HepG2 (cell line): ENCODE data around the gene CD72. TPM values are rescaled to one million over a fixed set of nuclear protein-coding genes. Genes with fewer than 3 reads are reported as not detected.
"Not testable (repeated sequence)": the region's sequence is repeated elsewhere in the genome, so short reads cannot be mapped to it uniquely, and the experiment has no call there.

ENCODE experiments used
- ATAC-seq: fragments of 200-7000 bp; cut with Tn5 transposase; 3 replicates; pipeline ENCODE4 v1.9.1; 2020; ENCODE audit warnings: mild to moderate bottlenecking, moderate library complexity
- BruUV-seq: library from RNA; stranded (reverse); fragments of 400-500 nt; replicated peaks from 2 replicates; lab custom pipeline; 2021; lab: Mats Ljungman, UMichigan
- CTCF ChIA-PET: fragments of 300-600 bp; formaldehyde crosslinking; extraction: SDS; loops from one replicate; lab custom pipeline; 2021; ENCODE audit warnings: low total read pairs, inconsistent platforms, low intra/inter-chr PET ratio; lab: Yijun Ruan, JAX
- POLR2A ChIA-PET: fragments of 350-600 bp; sonication (Branson Sonifier 250); formaldehyde crosslinking; loops from one replicate; lab custom pipeline; 2020; ENCODE audit warnings: antibody characterized with exemption, inconsistent platforms; lab: Yijun Ruan, JAX
- DNase-seq: peaks from one replicate; pipeline ENCODE4 v3.0.0-alpha.2; 2015; ENCODE audit warnings: low spot score
- FAIRE-seq: peaks from 3 replicates; lab custom pipeline; 2011; peaks lifted over from hg19 to GRCh38; lab: Jason Lieb, UNC
- H2AFZ ChIP-seq: one replicate; pipeline ENCODE4 v1.6.1; 2011; ENCODE audit warnings: low read length, inconsistent platforms
- H3K27ac ChIP-seq: fragments of 300-600 bp; 3 replicates; pipeline ENCODE4 v1.8.0; 2011; ENCODE audit warnings: mixed run types, mild to moderate bottlenecking, mixed read lengths, low read length, inconsistent platforms; ENCODE audit not compliant: insufficient read depth; ENCODE audit errors: extremely low read length
- H3K27me3 ChIP-seq, 2 experiments: fragments of 200-600 bp in 1 of 2; 2 replicates in 1 of 2; 3 replicates in 1 of 2; pipeline versions ENCODE4 v1.6.0 to v1.8.0; 2011; ENCODE audit warnings: low read length in 2 of 2, mild to moderate bottlenecking in 2 of 2, moderate library complexity in 2 of 2, inconsistent platforms in 1 of 2; ENCODE audit not compliant: insufficient read depth in 2 of 2, control insufficient read depth in 1 of 2
- H3K36me3 ChIP-seq, 2 experiments: fragments of 200-600 bp in 1 of 2; replicated peaks in 1 of 2; 2 replicates in 1 of 2; 3 replicates in 1 of 2; pipeline versions ENCODE4 v1.5.1 to v1.8.0; 2011; ENCODE audit warnings: low read length in 2 of 2, inconsistent platforms in 1 of 2; ENCODE audit not compliant: insufficient read depth in 2 of 2, control insufficient read depth in 1 of 2
- H3K4me1 ChIP-seq: 2 replicates; pipeline ENCODE4 v1.5.1; 2012; ENCODE audit warnings: low read length, inconsistent platforms; ENCODE audit not compliant: insufficient read depth
- H3K4me2 ChIP-seq: 2 replicates; pipeline ENCODE4 v1.6.0; 2011; ENCODE audit warnings: low read depth, low read length, inconsistent platforms
- H3K4me3 ChIP-seq, 3 experiments: fragments of 200-600 bp in 1 of 3; sonication (generic), shearing (Covaris generic) in 1 of 3; replicated peaks in 1 of 3; 2 replicates each; pipeline ENCODE4 v1.5.1; 2011 to 2016; ENCODE audit warnings: low read length in 3 of 3, inconsistent platforms in 2 of 3, low read depth in 2 of 3, mild to moderate bottlenecking in 2 of 3, control low read depth in 1 of 3, mixed read lengths in 1 of 3; ENCODE audit not compliant: insufficient read depth in 1 of 3
- H3K79me2 ChIP-seq: one replicate; pipeline ENCODE4 v1.6.1; 2011; ENCODE audit warnings: low read length, inconsistent platforms; ENCODE audit not compliant: insufficient read depth
- H3K9ac ChIP-seq: 2 replicates; pipeline ENCODE4 v1.6.0; 2011; ENCODE audit warnings: mild to moderate bottlenecking, low read depth, low read length, inconsistent platforms; ENCODE audit not compliant: insufficient read depth
- H3K9me3 ChIP-seq: 2 replicates; pipeline ENCODE4 v1.5.1; 2012; ENCODE audit warnings: mild to moderate bottlenecking, low read length
- H4K20me1 ChIP-seq: 2 replicates; pipeline ENCODE4 v1.6.0; 2011; ENCODE audit warnings: inconsistent platforms, mild to moderate bottlenecking, low read length, moderate library complexity; ENCODE audit not compliant: insufficient read depth
- PPARG ChIP-seq: conservative IDR thresholded peaks from 2 replicates; pipeline ENCODE4 v1.6.1; 2016; ENCODE audit warnings: missing biosample characterization, missing genetic modification reagents
- RXRB ChIP-seq: IDR thresholded peaks from 2 replicates; pipeline ENCODE4 v1.6.1; 2016; ENCODE audit warnings: borderline replicate concordance, missing genetic modification reagents, missing compliant biosample characterization
- ZNF841 ChIP-seq: sonication (generic); formaldehyde crosslinking; IDR thresholded peaks from 2 replicates; pipeline ENCODE4 v1.8.1; 2023; ENCODE audit warnings: missing genetic modification reagents, borderline replicate concordance
- WGBS: methylation state at CpG from one replicate; pipeline ENCODE4 v1.1.6; 2017; ENCODE audit warnings: low lambda C conversion rate; 5-methylcytosine and 5-hydroxymethylcytosine counted together
- in situ Hi-C: cut with HindIII; loops from 2 replicates; pipeline ENCODE4 v1.10.0; 2017; ENCODE audit warnings: low pct_unique_long_range_greater_than_20kb; ENCODE audit not compliant: extremely low pct_ligation_motif_present
- intact Hi-C: fragments of 100-400 bp; cut with micrococcal nuclease; formaldehyde crosslinking; loops from one replicate; pipeline ENCODE4 v1.10.0; 2022; ENCODE audit not compliant: unreplicated experiment
- polyA plus RNA-seq, 8 experiments: library from polyadenylated mRNA; depleted of rRNA in 3 of 8; stranded (reverse) in 7 of 8; unstranded in 1 of 8; fragments of >200 nt; fragmentation: Illumina TruSeq in 4 of 8; extraction: Trizol in 4 of 8; gene quantifications; 2 replicates each; pipeline versions ENCODE4 v1.2.1 to v1.2.3, GENCODE V29; 2011 to 2016; ENCODE audit warnings: low read depth in 4 of 8, missing spikeins in 1 of 8, mixed read lengths in 1 of 8; ENCODE audit not compliant: insufficient read depth in 1 of 8
- total RNA-seq, 5 experiments: library from RNA; depleted of rRNA; stranded (reverse); fragments of >200 nt; fragmentation: Illumina TruSeq; extraction: Trizol; gene quantifications; 2 replicates each; pipeline ENCODE4 v1.2.3, GENCODE V29; 2016; ENCODE audit warnings: low read depth in 1 of 5

Gene CD72
- total and polyA plus RNA-seq, 2 of the 13 experiments (the other 11 are each of a cell fraction or from before 2014, with no cell fraction given): 0.18 to 1.1 TPM

- H3K27me3 ChIP-seq, H3K27ac ChIP-seq, in situ Hi-C loops, ATAC-seq, CTCF ChIA-PET, H3K36me3 ChIP-seq, H4K20me1 ChIP-seq, H2AFZ ChIP-seq, POLR2A ChIA-PET, BruUV-seq, DNase-seq, H3K4me2 ChIP-seq, H3K9ac ChIP-seq, FAIRE-seq, H3K4me3 ChIP-seq, H3K79me2 ChIP-seq, intact Hi-C loops: not testable (repeated sequence)
- Histone ChIP-seq H3K4me1 (peaks cover 30% of the 10 kb centered on the region), H3K9me3 (peaks cover 25% of the 10 kb centered on the region)
- WGBS: 77% methylated on average over 4 of the region's 6 CpGs
Measured at GRCh38 chr9:35583521-35583920, 34.7 kb downstream of the CD72 start.

- peaks cover 28% of the 10 kb centered on the region for H3K4me1 ChIP-seq
- H3K36me3 ChIP-seq, FAIRE-seq, POLR2A ChIA-PET, H4K20me1 ChIP-seq, intact Hi-C loops, DNase-seq, H3K4me3 ChIP-seq, ATAC-seq, H3K27me3 ChIP-seq, H3K79me2 ChIP-seq, H3K4me2 ChIP-seq, CTCF ChIA-PET, H3K9ac ChIP-seq, H3K27ac ChIP-seq, H2AFZ ChIP-seq, BruUV-seq, in situ Hi-C loops: not testable (repeated sequence)
- peak; percentile 69 for TF ChIP-seq PPARG (CRISPR knock-in tag)
- 0 out of 2 replicates have a peak, but pooled peaks have one; percentile 12 for TF ChIP-seq RXRB
- peak; percentile 100 for TF ChIP-seq ZNF841
- WGBS: 95% methylated on average over 1 of the region's 1 CpG
- H3K9me3 ChIP-seq: peaks cover 25% of the 10 kb centered on the region
Measured at GRCh38 chr9:35579659-35580227, 38.5 kb downstream of the CD72 start.
